HG02763 (cell line): ENCODE measurements around the gene FAM43A.
A peak's percentile ranks its signal among the peaks of the same experiment; 100 is the strongest.

Experiments
- ATAC-seq: cut with Tn5 transposase; IDR thresholded peaks from one replicate; pipeline ENCODE4 v1.9.1; 2021; ENCODE audit warnings: mild to moderate bottlenecking, moderate library complexity; ENCODE audit not compliant: unreplicated experiment

FAM43A gene

GRCh38 chr3:194685718-194686413, at the start of gene FAM43A:
Gene FAM43A (plus strand): TSS chr3:194685883. CDS start chr3:194686827, 944 bp downstream.
- ATAC-seq, result peak; percentile 43

GRCh38 chr3:194637066-194637465, 48.6 kb upstream of the FAM43A start:
- no peak for ATAC-seq

DNA sequence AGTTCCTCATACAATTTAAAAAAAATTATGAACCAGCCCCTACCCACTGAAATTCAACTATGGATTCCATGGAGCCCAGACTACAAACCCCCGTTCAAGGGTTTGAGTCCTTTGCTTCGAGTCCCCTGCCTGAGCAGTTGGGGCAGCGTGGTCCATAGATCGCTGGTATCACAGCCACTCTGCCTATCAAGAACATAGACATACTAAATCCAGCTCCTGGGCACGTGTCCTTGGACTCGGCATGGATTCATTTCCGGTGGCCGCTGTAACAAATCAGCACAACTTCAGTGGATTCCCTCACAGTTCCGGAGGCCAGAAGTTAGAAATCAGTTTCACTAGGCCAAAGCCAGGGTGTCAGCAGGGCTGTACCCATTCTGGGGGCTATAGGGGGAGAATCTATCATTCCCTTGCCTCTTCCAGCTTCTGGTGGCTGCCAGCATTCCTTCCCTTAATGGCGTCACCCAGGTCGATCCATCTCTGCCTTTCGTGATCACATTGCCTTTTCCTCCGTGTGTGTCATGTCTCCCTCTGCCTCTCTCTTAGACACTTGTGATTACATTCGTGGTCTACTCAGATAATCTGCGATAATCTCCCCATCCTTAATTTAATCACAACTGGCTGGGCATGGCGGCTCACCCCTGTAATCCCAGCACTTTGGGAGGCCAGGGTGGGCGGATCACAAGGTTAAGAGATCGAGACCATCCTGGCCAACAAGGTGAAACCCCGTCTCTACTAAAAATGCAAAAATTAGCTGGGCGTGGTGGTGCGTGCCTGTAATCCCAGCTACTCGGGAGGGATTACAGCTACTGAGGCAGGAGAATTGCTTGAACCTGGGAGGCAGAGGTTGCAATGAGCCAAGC, 47.9 kb upstream of the FAM43A start:
- ATAC-seq, result no peak

- no peak for ATAC-seq
Measured at GRCh38 chr3:194638991-194639605, 46.6 kb upstream of the FAM43A start.

GRCh38 chr3:194640829-194641228, 44.9 kb upstream of the FAM43A start:
- no peak for ATAC-seq

GRCh38 chr3:194642769-194643168, 42.9 kb upstream of the FAM43A start:
- no peak for ATAC-seq

DNA sequence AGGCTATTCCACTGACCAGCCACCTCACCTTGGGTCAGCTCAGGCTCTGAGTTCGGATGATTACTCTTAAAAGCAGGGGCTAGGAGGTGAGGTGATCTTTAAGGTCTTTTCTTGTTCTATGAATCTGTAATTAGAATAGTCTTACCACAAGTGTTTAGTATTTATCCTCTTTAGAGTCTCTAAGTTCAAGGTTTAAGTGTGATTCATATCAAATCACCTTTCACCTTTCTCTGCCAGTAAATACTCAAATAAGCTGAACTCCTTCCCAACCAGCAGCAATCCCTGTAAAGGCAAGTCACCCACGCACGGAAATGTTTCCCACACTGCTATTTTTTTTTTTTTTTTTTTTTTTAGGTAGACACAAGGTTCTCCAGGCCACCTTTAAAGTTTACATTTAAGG, 37.9 kb upstream of the FAM43A start:
- no peak for ATAC-seq

- no peak for ATAC-seq
Measured at GRCh38 chr3:194654443-194654842, 31.2 kb upstream of the FAM43A start.

- no peak for ATAC-seq
Measured at GRCh38 chr3:194657439-194657838, 28.2 kb upstream of the FAM43A start.

GRCh38 chr3:194658477-194659242, 27.0 kb upstream of the FAM43A start:
- no peak for ATAC-seq

- no peak for ATAC-seq
Measured at GRCh38 chr3:194659778-194660177, 25.9 kb upstream of the FAM43A start.

DNA sequence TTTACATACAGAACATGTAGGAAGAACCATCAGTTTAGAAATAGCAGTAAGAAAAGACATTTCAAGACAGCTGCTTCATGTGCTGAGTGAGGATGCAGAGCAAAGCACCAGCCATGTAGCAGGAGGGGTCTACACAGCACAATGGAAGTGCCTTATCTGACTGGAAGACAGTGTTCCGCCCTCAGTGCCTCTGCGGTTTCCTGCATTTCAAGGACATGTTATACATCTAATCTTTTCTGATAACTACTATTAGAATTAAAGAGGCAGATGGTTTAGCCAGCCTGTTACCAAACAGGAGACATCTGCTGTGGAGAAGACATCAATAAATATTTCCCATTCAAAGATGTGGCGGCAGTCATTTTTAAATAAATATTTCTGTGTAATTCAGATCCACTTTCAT, 24.3 kb upstream of the FAM43A start:
- ATAC-seq, result no peak

- ATAC-seq, result no peak
Measured at GRCh38 chr3:194661946-194662345, 23.7 kb upstream of the FAM43A start.

GRCh38 chr3:194664857-194665256, 20.8 kb upstream of the FAM43A start:
- no peak for ATAC-seq

- no peak for ATAC-seq
Measured at GRCh38 chr3:194667363-194667762, 18.3 kb upstream of the FAM43A start.

DNA sequence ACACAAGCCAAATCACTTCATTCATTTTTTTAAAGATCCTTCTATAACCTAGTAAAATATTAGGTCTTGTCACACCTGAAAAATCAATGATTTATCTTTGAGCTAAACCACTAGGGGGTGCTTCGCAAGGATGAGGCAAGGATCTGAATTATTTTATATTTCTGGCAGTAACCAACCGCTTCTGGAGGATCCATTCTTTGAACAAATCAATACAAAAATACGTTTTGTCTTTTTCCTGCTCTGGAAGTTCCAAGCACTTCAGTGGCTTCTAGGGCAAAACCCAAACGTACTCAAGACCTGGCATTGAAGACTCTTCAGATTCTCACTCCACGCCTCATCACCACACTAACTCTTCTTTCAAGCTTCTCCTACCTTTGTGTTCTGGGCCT, 14.2 kb upstream of the FAM43A start:
- peak; percentile 4 for ATAC-seq

GRCh38 chr3:194671900-194672808, 13.5 kb upstream of the FAM43A start, which contains the start of gene LSG1:
Gene LSG1 (minus strand): TSS chr3:194672191. CDS start chr3:194672162, 29 bp downstream.
- ATAC-seq, result peak; percentile 83

DNA sequence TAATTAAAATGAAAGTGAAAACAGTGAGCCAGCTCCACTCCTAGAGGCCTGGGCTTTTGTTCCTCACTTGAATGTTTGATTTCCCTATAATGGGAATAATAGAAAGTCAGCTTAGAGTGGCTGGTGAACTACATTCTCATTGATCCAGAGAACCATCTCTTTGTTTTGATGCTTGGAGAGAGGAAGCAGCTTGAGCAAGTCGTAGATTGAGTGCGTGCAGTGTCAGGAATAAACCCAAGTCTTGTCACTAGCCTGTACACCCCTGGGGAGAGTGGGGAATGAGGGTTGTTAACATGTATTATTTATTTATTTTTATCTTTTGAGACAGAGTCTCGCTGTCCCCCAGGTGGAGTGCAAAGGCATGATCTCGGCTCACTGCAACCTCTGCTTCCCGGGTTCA, 12.8 kb upstream of the FAM43A start:
- no peak for ATAC-seq

- ATAC-seq, result no peak
Measured at GRCh38 chr3:194673761-194674160, 11.9 kb upstream of the FAM43A start.

DNA sequence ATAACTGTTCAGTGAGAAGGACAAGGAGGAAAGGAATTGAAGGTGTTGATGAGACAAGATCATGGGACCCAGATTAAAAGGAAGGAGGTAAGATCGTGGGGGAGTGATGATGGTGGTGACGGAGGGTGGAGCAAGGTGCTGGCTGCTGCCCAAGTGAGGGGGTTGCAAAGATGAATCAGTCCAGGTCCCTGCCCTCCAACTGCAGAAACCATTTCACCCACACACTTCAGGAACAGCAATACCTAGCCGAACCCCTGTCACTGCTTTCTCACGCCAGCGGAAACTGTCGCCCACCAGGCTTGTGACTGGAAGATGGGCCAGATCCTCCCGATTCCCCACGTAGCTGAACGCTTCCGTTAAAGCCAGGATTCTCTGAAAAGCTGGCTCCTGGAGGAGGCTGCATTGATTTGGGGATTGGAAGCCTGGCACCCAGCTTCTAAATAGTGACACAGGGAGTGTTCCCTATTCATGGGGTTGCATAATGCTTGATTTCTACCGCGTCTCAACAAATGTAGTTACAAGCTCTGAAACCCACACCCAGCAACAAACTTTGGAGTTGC, 10.5 kb upstream of the FAM43A start:
- ATAC-seq, result no peak
